Stimulated activated naive CD4-positive, alpha-beta T cell treated with Interleukin-2 at 50 U/mL for 16 hours (primary cell): ENCODE data around the gene TUFM.

ENCODE experiments used
- DNase-seq: peaks from one replicate; lab custom pipeline; 2025; lab: John Stamatoyannopoulos, UW

Gene TUFM

DNA sequence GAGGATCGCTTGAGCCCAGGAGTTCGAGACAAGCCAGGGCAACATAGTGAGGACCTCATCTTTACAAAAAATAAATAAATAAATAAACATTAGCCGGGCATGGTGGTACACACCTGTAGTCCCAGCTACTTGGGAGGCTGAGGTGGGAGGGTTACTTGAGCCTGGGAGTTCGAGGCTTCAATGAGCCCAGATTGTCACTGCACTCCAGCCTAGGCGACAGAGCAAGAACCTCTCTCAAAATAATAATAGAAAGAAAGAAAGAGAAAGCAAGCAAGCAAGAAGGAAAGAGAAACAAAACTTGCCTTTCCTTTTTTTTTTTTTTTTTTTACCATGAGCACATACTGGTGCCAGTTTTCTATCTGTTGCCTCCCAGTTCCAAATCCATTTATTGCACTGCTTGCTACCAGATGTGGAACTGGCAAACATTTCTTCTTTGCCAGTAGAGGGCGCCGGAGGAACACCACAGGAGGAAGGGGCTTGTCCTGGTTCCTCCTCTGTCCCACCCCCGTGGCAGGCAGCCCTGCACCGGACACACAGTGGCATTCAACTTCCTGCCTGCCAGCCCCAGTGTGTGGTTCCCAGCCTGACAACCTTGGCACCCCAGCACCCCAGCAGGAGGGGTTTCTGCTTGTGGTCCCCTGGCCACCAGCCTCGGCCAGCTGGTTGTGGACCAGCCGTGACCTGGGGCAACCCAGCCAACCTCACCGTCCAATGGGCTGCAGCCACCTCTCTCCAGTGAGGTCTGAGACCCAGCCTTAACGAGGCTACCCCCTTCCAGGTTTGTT is 43.7 kb downstream of the TUFM start:
- DNase-seq = peak; percentile 62
